HCT116 (cell line): ENCODE results near the gene ABHD2. TPM values are rescaled to one million over a fixed set of nuclear protein-coding genes. Genes with fewer than 3 reads are reported as not detected.

Experiments
- ATAC-seq: fragments of 200-7000 bp; cut with Tn5 transposase; 2 replicates; pipeline ENCODE4 v1.9.1; 2020; ENCODE audit warnings: mild to moderate bottlenecking, moderate library complexity
- BruUV-seq: library from RNA; stranded (reverse); fragments of 400-500 nt; replicated peaks from 2 replicates; lab custom pipeline; 2021; lab: Mats Ljungman, UMichigan
- CTCF ChIA-PET: fragments of 300-600 bp; sonication (Branson Sonifier 250); formaldehyde crosslinking; loops from one replicate; lab custom pipeline; 2021; ENCODE audit warnings: antibody characterized with exemption; lab: Charles Lee
- POLR2A ChIA-PET: fragments of 300-600, 350-600 bp; sonication (Branson Sonifier 250); formaldehyde crosslinking; loops from one replicate; lab custom pipeline; 2021; ENCODE audit warnings: antibody characterized with exemption; lab: Charles Lee
- RAD21 ChIA-PET, 2 experiments: fragments of 300-600 bp; sonication (Branson Sonifier 250); formaldehyde crosslinking; loops; one replicate each; lab custom pipeline; 2023; ENCODE audit warnings: low total read pairs in 2 of 2; ENCODE audit not compliant: uncharacterized antibody in 2 of 2, unreplicated experiment in 2 of 2, low non-redundant PET in 1 of 2; lab: Charles Lee
- DNase-seq: peaks from one replicate; pipeline ENCODE4 v3.0.0-alpha.2; 2010; ENCODE audit warnings: low read depth, low spot score
- H2AFZ ChIP-seq: fragments of 200-600 bp; shearing (Covaris generic), sonication (generic); 2 replicates; pipeline ENCODE4 v1.6.1; 2017; ENCODE audit warnings: low read depth, mixed run types, mixed read lengths, antibody characterized with exemption, low read length; ENCODE audit not compliant: poor library complexity, severe bottlenecking
- H3K27ac ChIP-seq: 2 replicates; pipeline ENCODE4 v1.5.1; 2012; ENCODE audit warnings: low read depth, low read length
- H3K27me3 ChIP-seq: fragments of 200-600 bp; sonication (generic); 2 replicates; pipeline ENCODE4 v1.6.1; 2016; ENCODE audit warnings: mixed run types, low read length, mixed read lengths; ENCODE audit not compliant: insufficient read depth
- H3K36me3 ChIP-seq, 2 experiments: fragments of 200-500 bp in 1 of 2; fragments of 200-600 bp in 1 of 2; sonication (Bioruptor generic) in 1 of 2; sonication (generic) in 1 of 2; 2 replicates each; pipeline versions ENCODE4 v1.5.1 to v1.6.1; 2014 to 2016; ENCODE audit warnings: low read length in 2 of 2, inconsistent platforms in 1 of 2, mixed read lengths in 1 of 2, mixed run types in 1 of 2; ENCODE audit not compliant: insufficient read depth in 2 of 2, control insufficient read depth in 1 of 2
- H3K4me1 ChIP-seq, 2 experiments: fragments of 200-600 bp in 1 of 2; sonication (generic) in 1 of 2; 2 replicates each; pipeline versions ENCODE4 v1.5.1 to v1.6.1; 2012 to 2017; ENCODE audit warnings: low read length in 2 of 2, inconsistent platforms in 1 of 2, mild to moderate bottlenecking in 1 of 2, mixed read lengths in 1 of 2, mixed run types in 1 of 2, moderate library complexity in 1 of 2; ENCODE audit not compliant: insufficient read depth in 2 of 2, control insufficient read depth in 1 of 2
- H3K4me2 ChIP-seq: fragments of 200-600 bp; sonication (generic); 2 replicates; pipeline ENCODE4 v1.6.1; 2017; ENCODE audit warnings: mixed run types, low read length, mixed read lengths
- H3K4me3 ChIP-seq, 2 experiments: fragments of 200-600 bp in 1 of 2; sonication (generic) in 1 of 2; replicated peaks in 1 of 2; 2 replicates each; pipeline ENCODE4 v1.5.1; 2011 to 2016; ENCODE audit warnings: low read length in 2 of 2, control low read depth in 1 of 2, low read depth in 1 of 2, mild to moderate bottlenecking in 1 of 2, mixed read lengths in 1 of 2, mixed run types in 1 of 2
- H3K79me2 ChIP-seq: fragments of 200-600 bp; sonication (generic); 2 replicates; pipeline ENCODE4 v1.6.1; 2017; ENCODE audit warnings: mild to moderate bottlenecking, mixed run types, low read length, moderate library complexity, mixed read lengths; ENCODE audit not compliant: insufficient read depth
- H3K9ac ChIP-seq: fragments of 200-600 bp; sonication (generic); 2 replicates; pipeline ENCODE4 v1.6.1; 2016; ENCODE audit warnings: low read length, mixed read lengths
- H3K9me2 ChIP-seq: fragments of 200-600 bp; sonication (generic), shearing (Covaris generic); 2 replicates; pipeline ENCODE4 v1.6.1; 2017; ENCODE audit warnings: mixed run types, mild to moderate bottlenecking, moderate library complexity; ENCODE audit not compliant: insufficient read depth
- H3K9me3 ChIP-seq, 2 experiments: fragments of 200-500 bp in 1 of 2; fragments of 200-600 bp in 1 of 2; sonication (Bioruptor generic) in 1 of 2; sonication (generic) in 1 of 2; 2 replicates each; pipeline ENCODE4 v1.6.1; 2014 to 2017; ENCODE audit warnings: low read length in 2 of 2, mixed read lengths in 2 of 2, inconsistent platforms in 1 of 2, low read depth in 1 of 2, mild to moderate bottlenecking in 1 of 2, mixed run types in 1 of 2, moderate library complexity in 1 of 2; ENCODE audit not compliant: control insufficient read depth in 1 of 2, insufficient read depth in 1 of 2
- H4K20me1 ChIP-seq: fragments of 200-600 bp; sonication (generic), shearing (Covaris generic); 2 replicates; pipeline ENCODE4 v1.6.1; 2017; ENCODE audit warnings: mixed run types, mild to moderate bottlenecking, moderate library complexity; ENCODE audit not compliant: insufficient read depth
- EZH2 ChIP-seq: fragments of 200-600 bp; sonication (generic); IDR thresholded peaks from 2 replicates; pipeline ENCODE4 v1.6.1; 2017; ENCODE audit warnings: antibody characterized with exemption, mixed run types
- EZH2phosphoT487 ChIP-seq: fragments of 200-600 bp; IDR thresholded peaks from 2 replicates; pipeline ENCODE4 v1.6.1; 2018; ENCODE audit warnings: antibody characterized with exemption, borderline replicate concordance
- POLR2AphosphoS5 ChIP-seq: IDR thresholded peaks from 2 replicates; pipeline ENCODE4 v1.6.1; 2011; ENCODE audit warnings: mild to moderate bottlenecking, low read depth, low read length, moderate library complexity
- REST ChIP-seq: IDR thresholded peaks from 2 replicates; pipeline ENCODE4 v1.6.1; 2012; ENCODE audit warnings: low read depth
- SIN3A ChIP-seq: IDR thresholded peaks from 2 replicates; pipeline ENCODE4 v1.6.1; 2012; ENCODE audit warnings: low read depth
- ZFX ChIP-seq: fragments of 450-650 bp; IDR thresholded peaks from 2 replicates; pipeline ENCODE4 v1.6.1; 2017
- intact Hi-C: fragments of 100-400 bp; cut with micrococcal nuclease; formaldehyde crosslinking; loops from 2 replicates; pipeline ENCODE4 v1.10.0; 2022
- total RNA-seq: library from RNA; stranded (reverse); gene quantifications from one replicate; pipeline ENCODE4 v1.2.1, GENCODE V29; 2021; ENCODE audit not compliant: unreplicated experiment
- TF ChIP-seq, protein P1 (sequence below), 3 experiments: fragments of 200-600 bp in 1 of 3; sonication (generic) in 1 of 3; IDR thresholded peaks in 2 of 3; conservative IDR thresholded peaks in 1 of 3; 2 replicates each; pipeline ENCODE4 v1.5.1; 2012 to 2017; ENCODE audit warnings: low read depth in 2 of 3, low read length in 2 of 3, antibody characterized with exemption in 1 of 3, borderline replicate concordance in 1 of 3, control low read depth in 1 of 3, mild to moderate bottlenecking in 1 of 3, mixed read lengths in 1 of 3, mixed run types in 1 of 3, moderate library complexity in 1 of 3; ENCODE audit not compliant: insufficient read depth in 1 of 3
- TF ChIP-seq, protein P2 (sequence below): IDR thresholded peaks from 2 replicates; pipeline ENCODE4 v1.6.1; 2012

Gene ABHD2
- total RNA-seq, 1 experiment from 2014 or later, result 40.8 TPM

DNA sequence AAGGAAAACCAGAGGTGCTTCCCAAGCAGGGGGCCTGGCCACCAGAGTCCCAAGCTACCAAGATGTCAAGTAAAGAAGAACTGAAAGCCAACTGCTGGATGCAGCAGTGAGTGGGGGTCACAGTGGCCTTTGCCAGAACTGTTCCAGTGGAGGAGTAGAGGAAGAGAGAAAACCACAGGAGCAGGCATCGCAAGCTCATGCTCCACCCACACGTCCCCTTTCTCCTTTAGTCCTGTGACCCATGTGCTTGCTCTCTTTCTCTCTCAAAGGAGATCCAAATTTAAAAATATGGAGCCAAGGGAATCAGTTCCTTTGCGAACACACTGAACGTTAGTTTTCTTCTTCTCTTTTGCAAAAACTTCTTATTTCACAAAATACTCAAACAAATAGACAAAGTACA is 12.4 kb upstream of the ABHD2 start:
- TF ChIP-seq ZFX (no peak), EZH2 (no peak), POLR2AphosphoS5 (no peak), EZH2phosphoT487 (no peak), SIN3A (no peak), REST (no peak)
- TF ChIP-seq, protein P1, sequence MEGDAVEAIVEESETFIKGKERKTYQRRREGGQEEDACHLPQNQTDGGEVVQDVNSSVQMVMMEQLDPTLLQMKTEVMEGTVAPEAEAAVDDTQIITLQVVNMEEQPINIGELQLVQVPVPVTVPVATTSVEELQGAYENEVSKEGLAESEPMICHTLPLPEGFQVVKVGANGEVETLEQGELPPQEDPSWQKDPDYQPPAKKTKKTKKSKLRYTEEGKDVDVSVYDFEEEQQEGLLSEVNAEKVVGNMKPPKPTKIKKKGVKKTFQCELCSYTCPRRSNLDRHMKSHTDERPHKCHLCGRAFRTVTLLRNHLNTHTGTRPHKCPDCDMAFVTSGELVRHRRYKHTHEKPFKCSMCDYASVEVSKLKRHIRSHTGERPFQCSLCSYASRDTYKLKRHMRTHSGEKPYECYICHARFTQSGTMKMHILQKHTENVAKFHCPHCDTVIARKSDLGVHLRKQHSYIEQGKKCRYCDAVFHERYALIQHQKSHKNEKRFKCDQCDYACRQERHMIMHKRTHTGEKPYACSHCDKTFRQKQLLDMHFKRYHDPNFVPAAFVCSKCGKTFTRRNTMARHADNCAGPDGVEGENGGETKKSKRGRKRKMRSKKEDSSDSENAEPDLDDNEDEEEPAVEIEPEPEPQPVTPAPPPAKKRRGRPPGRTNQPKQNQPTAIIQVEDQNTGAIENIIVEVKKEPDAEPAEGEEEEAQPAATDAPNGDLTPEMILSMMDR (IDR thresholded peaks at IDR 0.05 in 2 of 3, conservative IDR thresholded peaks at IDR 0.05 in 1 of 3; ENCODE audit: borderline replicate concordance in 1 of 3, insufficient read depth in 1 of 3, low read depth in 2 of 3, low read length in 2 of 3), result no peak
- TF ChIP-seq, protein P2, sequence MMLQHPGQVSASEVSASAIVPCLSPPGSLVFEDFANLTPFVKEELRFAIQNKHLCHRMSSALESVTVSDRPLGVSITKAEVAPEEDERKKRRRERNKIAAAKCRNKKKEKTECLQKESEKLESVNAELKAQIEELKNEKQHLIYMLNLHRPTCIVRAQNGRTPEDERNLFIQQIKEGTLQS, result no peak
- ChIA-PET POLR2A (interaction anchor here (1.1 kb wide), 1 partner anchor 12 kb away, joined by 3 read pairs; the partner anchor contains the start of gene ABHD2), CTCF (interaction anchor here (1.5 kb wide), 1 partner anchor 12 kb away, joined by 3 read pairs; the partner anchor contains the start of gene ABHD2), RAD21 (no interaction called here)
- Histone ChIP-seq H3K4me2 (no peak overlapping the region), H3K27ac (no peak overlapping the region), H2AFZ (no peak overlapping the region), H3K79me2 (no peaks in the 10 kb centered on the region), H3K9me2 (no peaks in the 10 kb centered on the region), H3K9me3 (no peaks in the 10 kb centered on the region), H4K20me1 (no peaks in the 10 kb centered on the region), H3K36me3 (no peaks in the 10 kb centered on the region), H3K27me3 (no peaks in the 10 kb centered on the region), H3K4me1 (peaks cover 0 to 14% of the 10 kb centered on the region in 2 experiments; a peak in 2 of 4 replicates), H3K4me3 (no peak overlapping the region), H3K9ac (no peak overlapping the region)
- no peak for DNase-seq
- intact Hi-C loops, result loop anchor here (5.0 kb wide), 1 partner anchor 51 kb away; no protein-coding TSS in a partner anchor
- no peak for ATAC-seq
- BruUV-seq, result no TSS peak
